HepG2 (cell line): Measurements from ENCODE around the gene AGPAT3. TPM values are rescaled to one million over a fixed set of nuclear protein-coding genes. Genes with fewer than 3 reads are reported as not detected.

Experiments used
- GABPB1 ChIP-seq: IDR thresholded peaks from 2 replicates; pipeline ENCODE4 v1.6.1; 2016; ENCODE audit warnings: mild to moderate bottlenecking, missing genetic modification reagents, moderate library complexity, missing compliant biosample characterization
- GMEB1 ChIP-seq: sonication (generic); formaldehyde crosslinking; IDR thresholded peaks from 2 replicates; pipeline ENCODE4 v1.5.1; 2020; ENCODE audit warnings: missing genetic modification reagents, mild to moderate bottlenecking, borderline replicate concordance
- HNF4A ChIP-seq: sonication (generic); formaldehyde crosslinking; IDR thresholded peaks from 2 replicates; pipeline ENCODE4 v1.4.0; 2020; ENCODE audit warnings: missing genetic modification reagents
- KAT8 ChIP-seq: IDR thresholded peaks from 2 replicates; pipeline ENCODE4 v1.6.1; 2016; ENCODE audit warnings: missing genetic modification reagents, missing compliant biosample characterization
- KLF13 ChIP-seq: sonication (generic); formaldehyde crosslinking; IDR thresholded peaks from 2 replicates; pipeline ENCODE4 v1.4.0; 2020; ENCODE audit warnings: mild to moderate bottlenecking, missing genetic modification reagents
- MLXIP ChIP-seq: sonication (generic); formaldehyde crosslinking; IDR thresholded peaks from 2 replicates; pipeline ENCODE4 v1.9.0; 2021; ENCODE audit warnings: missing genetic modification reagents, borderline replicate concordance
- MXD1 ChIP-seq: sonication (generic); formaldehyde crosslinking; IDR thresholded peaks from 2 replicates; pipeline ENCODE4 v1.4.0; 2020; ENCODE audit warnings: mild to moderate bottlenecking, missing genetic modification reagents
- MXI1 ChIP-seq: IDR thresholded peaks from 3 replicates; pipeline ENCODE4 v1.6.1; 2012; ENCODE audit warnings: low read depth, low read length, inconsistent platforms, borderline replicate concordance
- NFATC3 ChIP-seq: sonication (generic); formaldehyde crosslinking; IDR thresholded peaks from 2 replicates; pipeline ENCODE4 v1.5.1; 2020; ENCODE audit warnings: mild to moderate bottlenecking, missing genetic modification reagents
- NR2C2 ChIP-seq: sonication (generic); formaldehyde crosslinking; IDR thresholded peaks from 2 replicates; pipeline ENCODE4 v1.4.0; 2020; ENCODE audit warnings: missing genetic modification reagents, mild to moderate bottlenecking, moderate library complexity, borderline replicate concordance
- RAD21 ChIP-seq: fragments of 450-650 bp; formaldehyde crosslinking; IDR thresholded peaks from 2 replicates; pipeline ENCODE4 v1.5.0; 2020; ENCODE audit warnings: mild to moderate bottlenecking
- RBM39 ChIP-seq: fragments of 200-400 bp; formaldehyde crosslinking; IDR thresholded peaks from one replicate; pipeline ENCODE4 v1.6.1; 2018; ENCODE audit warnings: antibody characterized with exemption, mild to moderate bottlenecking, low read depth, low read length; ENCODE audit not compliant: poor library complexity, severe bottlenecking
- TAF1 ChIP-seq: sonication (generic); formaldehyde crosslinking; IDR thresholded peaks from 2 replicates; pipeline ENCODE4 v1.4.0; 2020; ENCODE audit warnings: missing genetic modification reagents
- TAF15 ChIP-seq: fragments of 200-400 bp; formaldehyde crosslinking; IDR thresholded peaks from one replicate; pipeline ENCODE4 v1.6.1; 2018; ENCODE audit warnings: mild to moderate bottlenecking, low read depth, low read length; ENCODE audit not compliant: poor library complexity, severe bottlenecking
- TARDBP ChIP-seq: sonication (generic); formaldehyde crosslinking; IDR thresholded peaks from 2 replicates; pipeline ENCODE4 v1.8.0; 2022; ENCODE audit warnings: mild to moderate bottlenecking, missing genetic modification reagents
- ZBTB21 ChIP-seq: sonication (generic); formaldehyde crosslinking; IDR thresholded peaks from 2 replicates; pipeline ENCODE4 v1.4.0; 2020; ENCODE audit warnings: missing genetic modification reagents
- ZBTB25 ChIP-seq: IDR thresholded peaks from 2 replicates; pipeline ENCODE4 v1.6.1; 2018; ENCODE audit warnings: missing genetic modification reagents
- ZNF234 ChIP-seq: sonication (generic); formaldehyde crosslinking; conservative IDR thresholded peaks from 2 replicates; pipeline ENCODE4 v1.5.1; 2020; ENCODE audit warnings: mild to moderate bottlenecking, missing genetic modification reagents
- ZNF432 ChIP-seq: sonication (generic); formaldehyde crosslinking; IDR thresholded peaks from 2 replicates; pipeline ENCODE4 v1.5.0; 2020; ENCODE audit warnings: missing genetic modification reagents, mild to moderate bottlenecking, borderline replicate concordance
- ZNF562 ChIP-seq: sonication (generic); formaldehyde crosslinking; IDR thresholded peaks from 2 replicates; pipeline ENCODE4 v1.8.0; 2022; ENCODE audit warnings: missing genetic modification reagents, borderline replicate concordance
- ZNF564 ChIP-seq: sonication (generic); formaldehyde crosslinking; IDR thresholded peaks from 2 replicates; pipeline ENCODE4 v1.8.1; 2023; ENCODE audit warnings: mild to moderate bottlenecking, missing genetic modification reagents
- ZNF629 ChIP-seq: sonication (generic); formaldehyde crosslinking; conservative IDR thresholded peaks from 2 replicates; pipeline ENCODE4 v1.5.0; 2020; ENCODE audit warnings: missing genetic modification reagents
- polyA plus RNA-seq, 8 experiments: library from polyadenylated mRNA; depleted of rRNA in 3 of 8; stranded (reverse) in 7 of 8; unstranded in 1 of 8; fragments of >200 nt; fragmentation: Illumina TruSeq in 4 of 8; extraction: Trizol in 4 of 8; gene quantifications; 2 replicates each; pipeline versions ENCODE4 v1.2.1 to v1.2.3, GENCODE V29; 2011 to 2016; ENCODE audit warnings: low read depth in 4 of 8, missing spikeins in 1 of 8, mixed read lengths in 1 of 8; ENCODE audit not compliant: insufficient read depth in 1 of 8
- total RNA-seq, 5 experiments: library from RNA; depleted of rRNA; stranded (reverse); fragments of >200 nt; fragmentation: Illumina TruSeq; extraction: Trizol; gene quantifications; 2 replicates each; pipeline ENCODE4 v1.2.3, GENCODE V29; 2016; ENCODE audit warnings: low read depth in 1 of 5
- TF ChIP-seq, protein P1 (sequence below): sonication (generic); formaldehyde crosslinking; IDR thresholded peaks from 2 replicates; pipeline ENCODE4 v1.4.0; 2020; ENCODE audit warnings: missing genetic modification reagents

AGPAT3 gene
- total and polyA plus RNA-seq, 2 of the 13 experiments (the other 11 are each of a cell fraction or from before 2014, with no cell fraction given), result 32.2 to 54.4 TPM

DNA sequence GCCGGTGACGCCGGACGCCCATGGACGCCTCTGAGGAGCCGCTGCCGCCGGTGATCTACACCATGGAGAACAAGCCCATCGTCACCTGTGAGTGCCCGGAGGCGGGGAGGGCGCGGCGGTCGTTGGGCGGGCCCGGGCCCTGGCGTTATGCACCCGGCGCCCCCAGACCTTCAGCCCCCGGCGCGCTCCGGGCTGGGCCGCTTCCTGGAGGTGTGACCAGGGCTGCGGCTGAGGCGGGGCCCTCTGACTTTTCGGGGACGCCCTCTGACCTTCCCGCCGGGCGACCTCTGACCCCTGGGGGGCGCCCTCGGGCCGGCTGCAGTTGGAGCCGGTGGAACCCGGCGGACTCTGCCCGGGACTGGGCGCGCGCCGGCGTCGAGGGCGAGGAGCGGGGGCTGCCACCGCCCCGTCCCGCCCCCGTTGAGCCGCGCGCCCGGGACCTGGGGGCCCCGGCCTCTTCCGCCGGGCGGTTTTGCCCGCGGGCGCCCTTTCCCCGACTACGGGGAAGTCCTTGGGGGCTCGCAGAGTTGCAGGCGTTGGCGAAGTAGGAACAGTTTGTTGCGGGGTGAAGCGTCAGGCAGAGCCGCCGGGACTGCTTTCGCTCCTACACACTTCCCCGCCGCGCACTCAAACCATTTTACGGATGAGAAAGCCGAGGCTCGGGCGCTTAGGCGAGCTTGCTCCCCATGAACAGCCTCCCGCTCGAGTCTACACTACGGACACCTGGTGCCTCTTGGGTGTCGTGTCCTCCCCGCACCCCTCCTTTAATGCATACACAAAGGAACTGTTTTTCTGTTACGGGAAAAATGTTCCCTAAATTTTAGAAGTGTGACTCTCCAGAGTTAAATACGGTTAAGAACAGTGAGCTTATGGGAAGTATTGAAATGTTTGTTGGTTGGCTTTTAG is 147.7 kb downstream of the AGPAT3 start (continued):
- TF ChIP-seq GMEB1 (CRISPR knock-in tag) (peak; percentile 24; the same call in 1 of the 2 replicates), ZNF629 (CRISPR knock-in tag) (peak; percentile 93), RBM39 (peak; percentile 61), NR2C2 (peak; percentile 96), ZNF562 (no peak), HNF4A (CRISPR knock-in tag) (peak; percentile 72), NFATC3 (CRISPR knock-in tag) (no peak), TARDBP (CRISPR knock-in tag) (peak; percentile 32; the same call in 1 of the 2 replicates), ZNF432 (CRISPR knock-in tag) (no peak), KAT8 (CRISPR knock-in tag) (peak; percentile 16; the same call in 1 of the 2 replicates), ZNF564 (CRISPR knock-in tag) (no peak), ZBTB25 (CRISPR knock-in tag) (no peak; the same call in none of the 2 replicates), TAF15 (no peak), MXD1 (CRISPR knock-in tag) (0 out of 2 replicates have a peak, but pooled peaks have one; percentile 2), ZBTB21 (CRISPR knock-in tag) (no peak), ZNF234 (CRISPR knock-in tag) (0 out of 2 replicates have a peak, but pooled peaks have one; percentile 45), MXI1 (peak; percentile 38; the same call in 1 of the 3 replicates), RAD21 (CRISPR knock-in tag) (peak; percentile 79), KLF13 (CRISPR knock-in tag) (no peak), TAF1 (CRISPR knock-in tag) (0 out of 2 replicates have a peak, but pooled peaks have one; percentile 6), MLXIP (CRISPR knock-in tag) (no peak), GABPB1 (CRISPR knock-in tag) (peak; percentile 82; the same call in 1 of the 2 replicates)
- TF ChIP-seq, protein P1, sequence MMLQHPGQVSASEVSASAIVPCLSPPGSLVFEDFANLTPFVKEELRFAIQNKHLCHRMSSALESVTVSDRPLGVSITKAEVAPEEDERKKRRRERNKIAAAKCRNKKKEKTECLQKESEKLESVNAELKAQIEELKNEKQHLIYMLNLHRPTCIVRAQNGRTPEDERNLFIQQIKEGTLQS, result no peak
